DND-41 (cell line): ENCODE data around the gene KRT77.
"Not testable (repeated sequence)": the region's sequence is repeated elsewhere in the genome, so short reads cannot be mapped to it uniquely, and the experiment has no call there.

Experiments
- EZH2 ChIP-seq: IDR thresholded peaks from 3 replicates; pipeline ENCODE4 v1.6.1; 2012; ENCODE audit warnings: borderline replicate concordance, low read depth, mild to moderate bottlenecking, moderate library complexity, low read length, inconsistent platforms; ENCODE audit not compliant: severe bottlenecking
- TF ChIP-seq, protein P1 (sequence below): IDR thresholded peaks from 2 replicates; pipeline ENCODE4 v1.5.1; 2012; ENCODE audit warnings: borderline replicate concordance, low read length, moderate library complexity, mild to moderate bottlenecking; ENCODE audit not compliant: poor library complexity, severe bottlenecking; ENCODE audit errors: extremely low read depth

DNA sequence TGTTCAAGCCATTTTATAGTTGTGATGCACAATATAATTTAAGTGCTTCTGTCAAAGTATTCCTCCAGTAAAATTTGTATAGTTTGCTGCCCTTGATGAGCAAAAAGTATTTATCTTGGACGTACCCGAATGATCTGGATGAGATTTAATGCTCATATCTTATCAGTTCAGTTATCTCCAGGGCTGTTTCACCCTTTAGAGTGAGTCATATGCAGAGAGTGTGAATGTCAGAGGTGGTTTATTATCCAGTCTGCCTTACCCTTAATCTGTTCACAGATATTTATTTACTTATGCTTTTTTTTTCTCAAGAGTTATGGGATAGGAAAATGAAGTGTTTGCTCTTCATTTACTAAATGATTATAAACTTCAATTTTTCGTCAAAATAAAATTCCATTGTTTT is 47.2 kb upstream of the KRT77 start:
- TF ChIP-seq, protein P1, sequence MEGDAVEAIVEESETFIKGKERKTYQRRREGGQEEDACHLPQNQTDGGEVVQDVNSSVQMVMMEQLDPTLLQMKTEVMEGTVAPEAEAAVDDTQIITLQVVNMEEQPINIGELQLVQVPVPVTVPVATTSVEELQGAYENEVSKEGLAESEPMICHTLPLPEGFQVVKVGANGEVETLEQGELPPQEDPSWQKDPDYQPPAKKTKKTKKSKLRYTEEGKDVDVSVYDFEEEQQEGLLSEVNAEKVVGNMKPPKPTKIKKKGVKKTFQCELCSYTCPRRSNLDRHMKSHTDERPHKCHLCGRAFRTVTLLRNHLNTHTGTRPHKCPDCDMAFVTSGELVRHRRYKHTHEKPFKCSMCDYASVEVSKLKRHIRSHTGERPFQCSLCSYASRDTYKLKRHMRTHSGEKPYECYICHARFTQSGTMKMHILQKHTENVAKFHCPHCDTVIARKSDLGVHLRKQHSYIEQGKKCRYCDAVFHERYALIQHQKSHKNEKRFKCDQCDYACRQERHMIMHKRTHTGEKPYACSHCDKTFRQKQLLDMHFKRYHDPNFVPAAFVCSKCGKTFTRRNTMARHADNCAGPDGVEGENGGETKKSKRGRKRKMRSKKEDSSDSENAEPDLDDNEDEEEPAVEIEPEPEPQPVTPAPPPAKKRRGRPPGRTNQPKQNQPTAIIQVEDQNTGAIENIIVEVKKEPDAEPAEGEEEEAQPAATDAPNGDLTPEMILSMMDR: not testable (repeated sequence)
- not testable (repeated sequence) for TF ChIP-seq EZH2
